GM23248 (cell line): ENCODE results near the gene BRME1. TPM values are rescaled to one million over a fixed set of nuclear protein-coding genes. Genes with fewer than 3 reads are reported as not detected.

Experiments used
- DNase-seq: peaks from one replicate; pipeline ENCODE4 v3.0.0-alpha.2; 2015
- H2AFZ ChIP-seq: fragments of 200-600 bp; sonication (generic); 2 replicates; pipeline ENCODE4 v1.6.1; 2016; ENCODE audit warnings: antibody characterized with exemption
- H3F3A ChIP-seq: fragments of 200-600 bp; sonication (generic); 2 replicates; pipeline ENCODE4 v1.6.1; 2016; ENCODE audit warnings: mild to moderate bottlenecking, antibody characterized with exemption, mixed run types; ENCODE audit not compliant: insufficient read depth
- H3K27ac ChIP-seq: fragments of 200-600 bp; sonication (generic); 2 replicates; pipeline ENCODE4 v1.5.1; 2016; ENCODE audit warnings: mild to moderate bottlenecking
- H3K27me3 ChIP-seq: fragments of 200-600 bp; sonication (generic); replicated peaks from 2 replicates; pipeline ENCODE4 v1.6.1; 2016; ENCODE audit warnings: mild to moderate bottlenecking; ENCODE audit not compliant: insufficient read depth
- H3K36me3 ChIP-seq: fragments of 200-600 bp; sonication (generic); 2 replicates; pipeline ENCODE4 v1.6.1; 2016; ENCODE audit warnings: low read depth, mild to moderate bottlenecking
- H3K4me1 ChIP-seq: fragments of 200-600 bp; sonication (generic); 2 replicates; pipeline ENCODE4 v1.6.1; 2016; ENCODE audit warnings: mild to moderate bottlenecking; ENCODE audit not compliant: insufficient read depth
- H3K4me2 ChIP-seq: fragments of 200-600 bp; sonication (generic); one replicate; pipeline ENCODE4 v1.6.1; 2016; ENCODE audit warnings: mild to moderate bottlenecking; ENCODE audit not compliant: unreplicated experiment
- H3K4me3 ChIP-seq: fragments of 200-600 bp; sonication (generic); 2 replicates; pipeline ENCODE4 v1.5.1; 2016; ENCODE audit warnings: mild to moderate bottlenecking
- H3K79me2 ChIP-seq: fragments of 200-600 bp; sonication (generic); 2 replicates; pipeline ENCODE4 v1.6.1; 2016; ENCODE audit warnings: mild to moderate bottlenecking; ENCODE audit not compliant: insufficient read depth
- H3K9ac ChIP-seq: fragments of 200-600 bp; sonication (generic); 2 replicates; pipeline ENCODE4 v1.6.1; 2016; ENCODE audit warnings: mild to moderate bottlenecking
- H3K9me2 ChIP-seq: fragments of 200-600 bp; sonication (generic); 2 replicates; pipeline ENCODE4 v1.6.1; 2016; ENCODE audit warnings: mixed run types, mild to moderate bottlenecking, moderate library complexity; ENCODE audit not compliant: insufficient read depth
- H3K9me3 ChIP-seq: fragments of 200-600 bp; sonication (generic); one replicate; pipeline ENCODE4 v1.6.1; 2017; ENCODE audit warnings: low read depth
- H4K20me1 ChIP-seq: fragments of 200-600 bp; sonication (generic); 2 replicates; pipeline ENCODE4 v1.6.0; 2016; ENCODE audit not compliant: insufficient read depth
- EZH2 ChIP-seq: fragments of 200-600 bp; sonication (generic); IDR thresholded peaks from 2 replicates; pipeline ENCODE4 v1.6.1; 2018; ENCODE audit warnings: antibody characterized with exemption, mild to moderate bottlenecking; ENCODE audit not compliant: insufficient read depth, poor library complexity, severe bottlenecking
- EZH2phosphoT487 ChIP-seq: fragments of 200-600 bp; sonication (generic); IDR thresholded peaks from 2 replicates; pipeline ENCODE4 v1.6.1; 2018; ENCODE audit warnings: antibody characterized with exemption, moderate library complexity, mild to moderate bottlenecking, low read depth; ENCODE audit not compliant: insufficient read depth
- WGBS, 2 experiments: methylation state at CpG; one replicate each; pipeline ENCODE4 v1.1.6; 2015 to 2017; ENCODE audit warnings: low lambda C conversion rate in 2 of 2, low coverage in 1 of 2; ENCODE audit errors: missing lambda C conversion rate in 2 of 2; 5-methylcytosine and 5-hydroxymethylcytosine counted together
- in situ Hi-C: fragments of 300-500 bp; cut with MboI; formaldehyde crosslinking; loops from 2 replicates; pipeline ENCODE4 v1.15.0; 2020
- polyA plus RNA-seq: library from polyadenylated mRNA; unstranded; fragments of >200 nt; fragmentation: Nextera tagmentation; extraction: Ambion mirVana; gene quantifications from 2 replicates; pipeline ENCODE4 v1.2.1, GENCODE V29; 2016
- total RNA-seq: library from RNA; depleted of rRNA; stranded (reverse); fragments of >200 nt; shearing (Covaris generic); gene quantifications from 2 replicates; pipeline ENCODE4 v1.2.3, GENCODE V29; 2014

Gene BRME1
- total and polyA plus RNA-seq, 2 experiments from 2014 or later: 0.11 to 0.63 TPM

DNA sequence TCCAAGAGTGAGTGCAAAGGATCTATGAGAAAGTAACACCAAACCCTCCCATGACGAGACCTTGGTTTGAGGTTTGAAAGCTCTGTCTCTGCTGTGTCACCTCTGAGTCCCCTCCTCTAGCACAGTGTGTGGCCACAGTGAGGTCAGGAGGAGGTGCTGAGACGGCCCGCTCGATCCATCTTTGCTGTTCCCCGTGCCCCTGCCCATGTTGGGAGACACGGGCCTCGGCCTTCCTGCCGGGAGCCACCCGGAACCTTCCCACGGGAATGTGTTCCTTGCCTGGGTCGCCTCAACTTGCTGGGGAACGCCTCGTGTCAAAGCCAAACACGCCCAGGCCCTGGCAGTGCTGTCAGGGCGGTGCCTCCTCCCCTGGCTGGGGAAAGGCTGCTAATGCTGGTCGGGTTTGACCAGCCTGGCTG, 18.9 kb downstream of the BRME1 start:
- Histone ChIP-seq H3K36me3 (no peaks in the 10 kb centered on the region), H4K20me1 (no peaks in the 10 kb centered on the region), H3K9me2 (no peaks in the 10 kb centered on the region), H2AFZ (peak overlapping the region; percentile 46), H3K4me1 (peaks cover 9% of the 10 kb centered on the region; the same call in 1 of the 2 replicates), H3K27ac (no peak overlapping the region), H3K79me2 (no peaks in the 10 kb centered on the region), H3K9me3 (no peaks in the 10 kb centered on the region), H3K9ac (no peak overlapping the region), H3K4me2 (peak overlapping the region; percentile 19), H3K4me3 (no peak overlapping the region), H3K27me3 (no peaks in the 10 kb centered on the region), H3F3A (no peaks in the 10 kb centered on the region)
- WGBS, 2 experiments: 18 to 20% methylated on average over 14 to 16 of the region's 16 CpGs
- TF ChIP-seq EZH2: no peak
- TF ChIP-seq EZH2phosphoT487: no peak
- peak; percentile 43 for DNase-seq
- in situ Hi-C loops: loop anchor here (10.0 to 25.0 kb wide), 3 partner anchors 158 to 450 kb away; partner anchors contain the start of gene MISP3

DNA sequence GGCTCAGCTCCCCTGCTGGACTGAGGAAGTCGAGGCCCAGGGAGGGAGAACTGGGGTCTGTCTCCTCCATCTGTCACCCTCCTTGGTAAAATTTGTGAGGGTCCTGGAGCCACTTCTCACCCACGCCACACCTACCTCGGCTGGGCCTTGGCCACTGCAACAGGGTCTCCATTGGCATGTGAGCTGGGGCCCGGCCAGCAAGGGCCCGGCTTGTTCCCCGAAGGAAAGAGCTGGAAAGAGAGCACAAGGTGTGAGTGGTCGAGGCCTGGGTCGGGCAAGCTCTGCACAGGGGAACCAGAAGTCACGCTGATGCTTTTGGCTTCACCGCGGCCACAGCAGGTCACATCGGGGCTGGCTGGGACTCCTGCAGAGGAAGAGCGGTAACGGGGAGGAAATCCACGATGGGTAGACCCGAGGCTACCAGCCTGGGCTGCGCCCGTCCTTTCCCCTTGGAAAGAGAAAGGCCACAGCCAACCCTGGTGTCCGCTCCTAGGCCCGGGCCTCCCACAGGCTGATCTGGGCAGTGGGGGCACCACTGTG, 20.0 kb downstream of the BRME1 start:
- H2AFZ ChIP-seq: no peak overlapping the region
- H3K27ac ChIP-seq: no peak overlapping the region
- no peaks in the 10 kb centered on the region for H3K36me3 ChIP-seq
- DNase-seq: no peak
- no peaks in the 10 kb centered on the region for H3K79me2 ChIP-seq
- H3F3A ChIP-seq: no peaks in the 10 kb centered on the region
- no peaks in the 10 kb centered on the region for H3K9me3 ChIP-seq
- TF ChIP-seq EZH2: no peak
- TF ChIP-seq EZH2phosphoT487: no peak
- H3K9me2 ChIP-seq: no peaks in the 10 kb centered on the region
- no peak overlapping the region for H3K9ac ChIP-seq
- H3K4me3 ChIP-seq: no peak overlapping the region
- no peaks in the 10 kb centered on the region for H3K27me3 ChIP-seq
- H3K4me2 ChIP-seq: no peak overlapping the region
- H3K4me1 ChIP-seq: peaks cover 20% of the 10 kb centered on the region
- H4K20me1 ChIP-seq: no peaks in the 10 kb centered on the region
- in situ Hi-C loops: loop anchor here (10.0 to 25.0 kb wide), 3 partner anchors 159 to 451 kb away; partner anchors contain the start of gene MISP3
- 93 to 94% methylated on average over 11 to 20 of the region's 20 CpGs for WGBS, 2 experiments

DNA sequence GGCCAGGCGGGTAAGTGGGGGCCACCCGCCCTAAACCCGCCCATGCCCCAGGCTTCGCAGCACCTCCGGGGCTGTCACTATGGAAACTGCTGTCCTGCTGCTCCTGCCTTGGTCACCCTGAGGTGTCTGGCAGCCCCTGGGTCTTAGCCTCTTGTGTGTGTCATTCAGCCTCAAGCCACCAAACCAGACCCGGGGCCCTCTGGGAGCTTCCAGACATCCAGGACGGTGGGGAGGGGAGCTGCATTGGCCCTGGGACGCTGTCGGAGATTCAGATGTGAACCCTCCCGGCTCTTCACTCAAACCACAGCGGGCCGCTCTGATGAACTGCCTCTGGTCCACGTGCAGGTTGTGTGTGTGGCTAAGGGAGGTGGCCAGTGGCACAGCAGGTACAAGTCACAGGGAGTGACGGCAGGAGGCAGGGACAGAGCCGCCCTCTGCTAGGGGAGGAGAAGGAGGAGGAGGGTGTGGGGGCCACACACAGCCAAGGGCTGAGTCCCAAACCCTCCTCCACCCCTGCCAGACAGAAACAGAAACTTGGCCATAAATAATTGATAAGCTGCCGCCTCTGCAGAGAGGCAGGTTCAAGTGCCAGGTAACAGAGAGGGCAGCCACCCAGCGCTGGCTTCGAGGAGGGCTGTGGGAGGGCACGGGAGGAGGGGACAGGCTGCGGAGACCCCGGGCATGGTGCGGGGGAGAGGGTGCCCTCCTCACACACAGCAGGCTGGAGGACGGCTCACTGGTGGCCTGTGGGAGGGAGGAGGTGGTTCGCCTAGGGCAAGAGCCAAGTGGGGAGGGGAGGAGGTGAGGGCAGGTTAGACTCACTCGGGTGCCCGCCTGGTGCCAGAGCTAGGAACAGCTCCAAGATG, 21.0 kb downstream of the BRME1 start:
- Histone ChIP-seq H3K27me3 (no peaks in the 10 kb centered on the region), H3F3A (no peaks in the 10 kb centered on the region), H3K9me2 (no peaks in the 10 kb centered on the region), H3K9ac (no peak overlapping the region), H3K27ac (no peak overlapping the region), H3K9me3 (no peaks in the 10 kb centered on the region), H3K4me1 (peaks cover 26% of the 10 kb centered on the region), H4K20me1 (no peaks in the 10 kb centered on the region), H3K4me2 (no peak overlapping the region), H3K36me3 (no peaks in the 10 kb centered on the region), H3K4me3 (no peak overlapping the region), H2AFZ (no peak overlapping the region), H3K79me2 (no peaks in the 10 kb centered on the region)
- 43 to 49% methylated on average over 26 of the region's 26 CpGs for WGBS, 2 experiments
- in situ Hi-C loops: loop anchor here (10.0 to 25.0 kb wide), 3 partner anchors 160 to 452 kb away; partner anchors contain the start of gene MISP3
- TF ChIP-seq EZH2 (no peak), EZH2phosphoT487 (no peak)
- no peak for DNase-seq

DNA sequence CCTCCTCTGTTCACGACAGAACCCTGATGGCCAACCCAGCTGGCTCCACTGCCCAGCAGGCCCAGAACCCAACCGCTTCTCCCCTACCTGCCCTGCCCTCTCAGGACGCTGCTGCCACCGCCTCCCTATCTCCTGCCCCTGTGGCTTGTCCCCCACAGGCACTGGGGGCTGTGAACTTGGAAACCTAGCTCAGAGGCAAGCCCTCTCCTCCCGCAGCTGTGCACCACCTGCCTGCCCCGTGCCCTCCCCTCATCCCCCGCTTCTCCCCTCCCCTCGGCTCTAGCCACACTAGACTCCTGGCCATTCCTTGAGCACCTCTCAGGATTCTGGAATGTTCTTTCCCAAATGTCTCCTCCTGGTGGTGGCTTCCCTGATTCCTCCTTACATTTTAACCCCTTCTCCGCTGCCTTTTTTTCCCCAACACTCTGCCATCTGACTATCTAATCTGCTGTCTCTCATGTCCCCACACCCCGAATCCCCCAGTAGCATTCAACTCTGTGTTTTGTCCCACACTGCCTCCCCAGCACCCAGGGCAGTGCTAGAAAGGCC, 22.3 kb downstream of the BRME1 start:
- in situ Hi-C loops: loop anchor here (10.0 to 25.0 kb wide), 3 partner anchors 161 to 454 kb away; partner anchors contain the start of gene MISP3
- H3F3A ChIP-seq: no peaks in the 10 kb centered on the region

More for the DNA sequence above, 22.3 kb downstream of the BRME1 start:
- DNase-seq: peak; percentile 35
- TF ChIP-seq EZH2phosphoT487: no peak
- no peak for TF ChIP-seq EZH2
- no peaks in the 10 kb centered on the region for H4K20me1 ChIP-seq
- H3K79me2 ChIP-seq: no peaks in the 10 kb centered on the region
- H3K27me3 ChIP-seq: no peaks in the 10 kb centered on the region
- no peaks in the 10 kb centered on the region for H3K9me3 ChIP-seq
- WGBS, 2 experiments: 91 to 99% methylated on average over 6 to 10 of the region's 10 CpGs
- H3K9ac ChIP-seq: no peak overlapping the region
- H3K36me3 ChIP-seq: no peaks in the 10 kb centered on the region
- no peak overlapping the region for H3K4me2 ChIP-seq
- peaks cover 26% of the 10 kb centered on the region for H3K4me1 ChIP-seq
- H3K27ac ChIP-seq: no peak overlapping the region
- no peak overlapping the region for H2AFZ ChIP-seq
- no peaks in the 10 kb centered on the region for H3K9me2 ChIP-seq
- no peak overlapping the region for H3K4me3 ChIP-seq
